Activated CD4-positive, alpha-beta memory T cell treated with anti-CD3 and anti-CD28 coated beads for 36 hours (primary cell): ENCODE results near the gene PACS2. TPM values are rescaled to one million over a fixed set of nuclear protein-coding genes. Genes with fewer than 3 reads are reported as not detected.

Source experiments
- CTCF ChIA-PET: fragments of 350-600 bp; sonication (Branson Sonifier 250); formaldehyde crosslinking; loops from one replicate; lab custom pipeline; 2021; ENCODE audit warnings: antibody characterized with exemption, inconsistent platforms; lab: Charles Lee
- POLR2A ChIA-PET: fragments of 350-600 bp; sonication (Branson Sonifier 250); formaldehyde crosslinking; loops from one replicate; lab custom pipeline; 2021; ENCODE audit warnings: antibody characterized with exemption; lab: Charles Lee
- DNase-seq: peaks from one replicate; pipeline ENCODE4 v3.0.0-alpha.2; 2020
- H3K27ac Mint-ChIP-seq: one replicate; pipeline ENCODE4 v1.8.0; 2021; ENCODE audit warnings: mixed read lengths
- H3K27me3 Mint-ChIP-seq: one replicate; pipeline ENCODE4 v1.8.0; 2021; ENCODE audit warnings: mixed read lengths
- H3K36me3 Mint-ChIP-seq: one replicate; pipeline ENCODE4 v1.8.0; 2021; ENCODE audit warnings: mixed read lengths
- H3K4me1 Mint-ChIP-seq: one replicate; pipeline ENCODE4 v1.8.0; 2021; ENCODE audit warnings: low read depth, mixed read lengths
- H3K4me3 Mint-ChIP-seq: one replicate; pipeline ENCODE4 v1.8.0; 2021; ENCODE audit warnings: mild to moderate bottlenecking, mixed read lengths
- H3K9me3 Mint-ChIP-seq: one replicate; pipeline ENCODE4 v1.8.0; 2021; ENCODE audit warnings: mixed read lengths
- intact Hi-C: fragments of 100-400 bp; cut with micrococcal nuclease; formaldehyde crosslinking; loops from one replicate; pipeline ENCODE4 v1.15.1; 2023
- total RNA-seq, 2 experiments: library from RNA; stranded (reverse); gene quantifications; one replicate each; pipeline ENCODE4 v1.2.3, GENCODE V29; 2021

PACS2 gene
- total RNA-seq, 2 experiments from 2014 or later, result 32.3 to 36.6 TPM

GRCh38 chr14:105388976-105389375 is 74.4 kb downstream of the PACS2 start:
- CTCF ChIA-PET, result interaction anchor here (2.8 kb wide), 1 partner anchor 18 kb away, joined by 11 read pairs; no protein-coding TSS in a partner anchor
- H3K27me3 Mint-ChIP-seq, result no peaks in the 10 kb centered on the region
- no peak overlapping the region for H3K27ac Mint-ChIP-seq
- POLR2A ChIA-PET, result no interaction called here
- no peak for DNase-seq
- H3K4me1 Mint-ChIP-seq, result no peaks in the 10 kb centered on the region
- no peaks in the 10 kb centered on the region for H3K9me3 Mint-ChIP-seq
- H3K4me3 Mint-ChIP-seq, result no peak overlapping the region
- H3K36me3 Mint-ChIP-seq, result no peaks in the 10 kb centered on the region
- intact Hi-C loops, result no loop called here

- POLR2A ChIA-PET, result no interaction called here
- intact Hi-C loops, result no loop called here
- DNase-seq, result no peak
- Mint-ChIP-seq H3K4me3 (no peak overlapping the region), H3K27me3 (no peaks in the 10 kb centered on the region), H3K4me1 (no peaks in the 10 kb centered on the region), H3K36me3 (no peaks in the 10 kb centered on the region), H3K9me3 (no peaks in the 10 kb centered on the region), H3K27ac (no peak overlapping the region)
- CTCF ChIA-PET, result interaction anchor here (2.8 kb wide), 1 partner anchor 19 kb away, joined by 11 read pairs; no protein-coding TSS in a partner anchor
Observed at GRCh38 chr14:105389534-105389933, 75.0 kb downstream of the PACS2 start.

GRCh38 chr14:105389976-105390848 is 75.7 kb downstream of the PACS2 start:
- H3K4me1 Mint-ChIP-seq, result no peaks in the 10 kb centered on the region
- intact Hi-C loops, result no loop called here
- H3K4me3 Mint-ChIP-seq, result no peak overlapping the region
- ChIA-PET POLR2A (no interaction called here), CTCF (interaction anchor here (2.8 kb wide), 1 partner anchor 20 kb away, joined by 11 read pairs; no protein-coding TSS in a partner anchor)
- no peaks in the 10 kb centered on the region for H3K27me3 Mint-ChIP-seq
- H3K9me3 Mint-ChIP-seq, result no peaks in the 10 kb centered on the region
- DNase-seq, result no peak
- no peaks in the 10 kb centered on the region for H3K36me3 Mint-ChIP-seq
- H3K27ac Mint-ChIP-seq, result no peak overlapping the region

- POLR2A ChIA-PET, result no interaction called here
- H3K27me3 Mint-ChIP-seq, result no peaks in the 10 kb centered on the region
- H3K4me1 Mint-ChIP-seq, result no peaks in the 10 kb centered on the region
- H3K4me3 Mint-ChIP-seq, result no peak overlapping the region
- no peak overlapping the region for H3K27ac Mint-ChIP-seq
- no peaks in the 10 kb centered on the region for H3K36me3 Mint-ChIP-seq
- no peaks in the 10 kb centered on the region for H3K9me3 Mint-ChIP-seq
- intact Hi-C loops, result no loop called here
- DNase-seq, result no peak
- CTCF ChIA-PET, result interaction anchor here (2.8 kb wide), 1 partner anchor 20 kb away, joined by 11 read pairs; no protein-coding TSS in a partner anchor
Observed at GRCh38 chr14:105390849-105391500, 76.4 kb downstream of the PACS2 start.

- no peaks in the 10 kb centered on the region for H3K4me1 Mint-ChIP-seq
- no peaks in the 10 kb centered on the region for H3K9me3 Mint-ChIP-seq
- ChIA-PET POLR2A (no interaction called here), CTCF (no interaction called here)
- DNase-seq, result no peak
- H3K4me3 Mint-ChIP-seq, result no peak overlapping the region
- no peaks in the 10 kb centered on the region for H3K36me3 Mint-ChIP-seq
- H3K27ac Mint-ChIP-seq, result no peak overlapping the region
- no peaks in the 10 kb centered on the region for H3K27me3 Mint-ChIP-seq
- intact Hi-C loops, result no loop called here
Observed at GRCh38 chr14:105391541-105391940, 77.0 kb downstream of the PACS2 start.

GRCh38 chr14:105392131-105393090 is 77.9 kb downstream of the PACS2 start:
- DNase-seq, result no peak
- Mint-ChIP-seq H3K27me3 (no peaks in the 10 kb centered on the region), H3K4me3 (no peak overlapping the region), H3K27ac (no peak overlapping the region), H3K36me3 (no peaks in the 10 kb centered on the region), H3K9me3 (no peaks in the 10 kb centered on the region), H3K4me1 (no peaks in the 10 kb centered on the region)
- POLR2A ChIA-PET, result no interaction called here
- CTCF ChIA-PET, result interaction anchor here (0.6 kb wide), 1 partner anchor 46 kb away, joined by 3 read pairs; no protein-coding TSS in a partner anchor
- intact Hi-C loops, result no loop called here

GRCh38 chr14:105393151-105393550 is 78.6 kb downstream of the PACS2 start:
- POLR2A ChIA-PET, result no interaction called here
- H3K36me3 Mint-ChIP-seq, result no peaks in the 10 kb centered on the region
- H3K27ac Mint-ChIP-seq, result no peak overlapping the region
- DNase-seq, result no peak
- intact Hi-C loops, result no loop called here
- no peak overlapping the region for H3K4me3 Mint-ChIP-seq
- CTCF ChIA-PET, result no interaction called here
- H3K27me3 Mint-ChIP-seq, result no peaks in the 10 kb centered on the region
- H3K9me3 Mint-ChIP-seq, result no peaks in the 10 kb centered on the region
- H3K4me1 Mint-ChIP-seq, result peaks cover 2% of the 10 kb centered on the region

- Mint-ChIP-seq H3K4me3 (no peak overlapping the region), H3K36me3 (peaks cover 12% of the 10 kb centered on the region), H3K9me3 (no peaks in the 10 kb centered on the region), H3K27ac (no peak overlapping the region), H3K27me3 (no peaks in the 10 kb centered on the region), H3K4me1 (peaks cover 11% of the 10 kb centered on the region)
- intact Hi-C loops, result no loop called here
- POLR2A ChIA-PET, result no interaction called here
- DNase-seq, result no peak
- CTCF ChIA-PET, result interaction anchor here (0.9 kb wide), 1 partner anchor 24 kb away, joined by 3 read pairs; no protein-coding TSS in a partner anchor
Observed at GRCh38 chr14:105394714-105395537, 80.4 kb downstream of the PACS2 start.

GRCh38 chr14:105395538-105395854 is 80.9 kb downstream of the PACS2 start:
- no peak overlapping the region for H3K27ac Mint-ChIP-seq
- no peak for DNase-seq
- intact Hi-C loops, result no loop called here
- H3K4me3 Mint-ChIP-seq, result no peak overlapping the region
- H3K4me1 Mint-ChIP-seq, result peaks cover 12% of the 10 kb centered on the region
- no peaks in the 10 kb centered on the region for H3K27me3 Mint-ChIP-seq
- H3K36me3 Mint-ChIP-seq, result peaks cover 17% of the 10 kb centered on the region
- ChIA-PET POLR2A (no interaction called here), CTCF (interaction anchor here (1.1 kb wide), 1 partner anchor 95 kb away, joined by 4 read pairs; no protein-coding TSS in a partner anchor)
- peaks cover 3% of the 10 kb centered on the region for H3K9me3 Mint-ChIP-seq

GRCh38 chr14:105397350-105397931 is 82.9 kb downstream of the PACS2 start:
- peak overlapping the region; percentile 83 for H3K27ac Mint-ChIP-seq
- peaks cover 14% of the 10 kb centered on the region for H3K9me3 Mint-ChIP-seq
- H3K27me3 Mint-ChIP-seq, result no peaks in the 10 kb centered on the region
- peaks cover 12% of the 10 kb centered on the region for H3K4me1 Mint-ChIP-seq
- intact Hi-C loops, result no loop called here
- H3K4me3 Mint-ChIP-seq, result peak overlapping the region; percentile 50
- ChIA-PET CTCF (interaction anchor here (1.4 to 2.5 kb wide), 2 partner anchors 84 to 92 kb away, joined by 7 to 9 read pairs; no protein-coding TSS in a partner anchor), POLR2A (interaction anchor here (1.0 kb wide), 1 partner anchor 94 kb away, joined by 3 read pairs; no protein-coding TSS in a partner anchor)
- no peak for DNase-seq
- H3K36me3 Mint-ChIP-seq, result peaks cover 29% of the 10 kb centered on the region
